DND-41 (cell line): ENCODE data around the gene PM20D2.

Experiments
- ATAC-seq: fragments of 200-7000 bp; cut with Tn5 transposase; 3 replicates; pipeline ENCODE4 v1.9.1; 2021; ENCODE audit warnings: low read depth; ENCODE audit not compliant: insufficient read depth
- DNase-seq: peaks from one replicate; pipeline ENCODE4 v3.0.0-alpha.2; 2020
- H2AFZ ChIP-seq: 2 replicates; pipeline ENCODE4 v1.6.0; 2012; ENCODE audit warnings: low read depth, low read length
- H3K27ac ChIP-seq: 2 replicates; pipeline ENCODE4 v1.5.1; 2012; ENCODE audit warnings: low read length, inconsistent platforms
- H3K27me3 ChIP-seq: fragments of 200-600 bp; sonication (generic); 2 replicates; pipeline ENCODE4 v1.6.0; 2012; ENCODE audit warnings: low read length, mild to moderate bottlenecking, inconsistent platforms; ENCODE audit not compliant: insufficient read depth, poor library complexity
- H3K36me3 ChIP-seq: 2 replicates; pipeline ENCODE4 v1.5.1; 2012; ENCODE audit warnings: low read length, inconsistent platforms; ENCODE audit not compliant: insufficient read depth
- H3K4me1 ChIP-seq: 2 replicates; pipeline ENCODE4 v1.5.1; 2012; ENCODE audit warnings: mild to moderate bottlenecking, low read length; ENCODE audit not compliant: insufficient read depth
- H3K4me2 ChIP-seq: 2 replicates; pipeline ENCODE4 v1.6.0; 2012; ENCODE audit warnings: mild to moderate bottlenecking, moderate library complexity, low read length, inconsistent platforms; ENCODE audit not compliant: insufficient read depth
- H3K4me3 ChIP-seq, 2 experiments: fragments of 200-600 bp in 1 of 2; shearing (Covaris generic) in 1 of 2; 2 replicates each; pipeline ENCODE4 v1.5.1; 2012 to 2016; ENCODE audit warnings: inconsistent platforms in 2 of 2, low read length in 2 of 2, mild to moderate bottlenecking in 2 of 2, low read depth in 1 of 2, moderate library complexity in 1 of 2
- H3K79me2 ChIP-seq: 2 replicates; pipeline ENCODE4 v1.6.0; 2012; ENCODE audit warnings: low read length, inconsistent platforms; ENCODE audit not compliant: insufficient read depth
- H3K9ac ChIP-seq: 2 replicates; pipeline ENCODE4 v1.6.0; 2012; ENCODE audit warnings: low read depth, mild to moderate bottlenecking, inconsistent platforms, low read length, moderate library complexity
- H3K9me3 ChIP-seq: 2 replicates; pipeline ENCODE4 v1.5.1; 2012; ENCODE audit warnings: low read length, moderate library complexity, mild to moderate bottlenecking, inconsistent platforms; ENCODE audit not compliant: insufficient read depth, severe bottlenecking
- H4K20me1 ChIP-seq: 2 replicates; pipeline ENCODE4 v1.6.0; 2012; ENCODE audit warnings: low read length; ENCODE audit not compliant: insufficient read depth
- CTCF ChIP-seq: IDR thresholded peaks from 2 replicates; pipeline ENCODE4 v1.5.1; 2012; ENCODE audit warnings: borderline replicate concordance, low read length, moderate library complexity, mild to moderate bottlenecking; ENCODE audit not compliant: poor library complexity, severe bottlenecking; ENCODE audit errors: extremely low read depth
- EZH2 ChIP-seq: IDR thresholded peaks from 3 replicates; pipeline ENCODE4 v1.6.1; 2012; ENCODE audit warnings: borderline replicate concordance, low read depth, mild to moderate bottlenecking, moderate library complexity, low read length, inconsistent platforms; ENCODE audit not compliant: severe bottlenecking

The PM20D2 gene

GRCh38 chr6:89138173-89138572, 7.7 kb upstream of the PM20D2 start:
- no peak for TF ChIP-seq CTCF
- TF ChIP-seq EZH2 = no peak
- H3K27me3 ChIP-seq = no peaks in the 10 kb centered on the region
- ATAC-seq (no peak), DNase-seq (no peak)
- H3K9me3 ChIP-seq = no peaks in the 10 kb centered on the region
- no peak overlapping the region for H2AFZ ChIP-seq
- no peak overlapping the region for H3K9ac ChIP-seq
- no peaks in the 10 kb centered on the region for H3K4me1 ChIP-seq
- H4K20me1 ChIP-seq = no peaks in the 10 kb centered on the region
- H3K36me3 ChIP-seq = no peaks in the 10 kb centered on the region
- H3K79me2 ChIP-seq = no peaks in the 10 kb centered on the region
- no peak overlapping the region for H3K4me2 ChIP-seq
- H3K4me3 ChIP-seq = no peak overlapping the region
- H3K27ac ChIP-seq = no peak overlapping the region

- peaks cover 3% of the 10 kb centered on the region; the same call in 1 of the 2 replicates for H3K4me1 ChIP-seq
- H3K4me2 ChIP-seq = no peak overlapping the region
- TF ChIP-seq CTCF (no peak), EZH2 (no peak)
- DNase-seq = no peak
- no peaks in the 10 kb centered on the region for H3K79me2 ChIP-seq
- no peak overlapping the region for H3K27ac ChIP-seq
- H3K9ac ChIP-seq = no peak overlapping the region
- no peak overlapping the region for H3K4me3 ChIP-seq
- ATAC-seq = no peak
- H3K36me3 ChIP-seq = no peaks in the 10 kb centered on the region
- H3K27me3 ChIP-seq = no peaks in the 10 kb centered on the region
- H2AFZ ChIP-seq = no peak overlapping the region
- H3K9me3 ChIP-seq = no peaks in the 10 kb centered on the region
- no peaks in the 10 kb centered on the region for H4K20me1 ChIP-seq
Observed at GRCh38 chr6:89139509-89140346, 6.1 kb upstream of the PM20D2 start.

GRCh38 chr6:89140347-89141156, 5.3 kb upstream of the PM20D2 start:
- Histone ChIP-seq H3K4me3 (no peak overlapping the region), H3K79me2 (no peaks in the 10 kb centered on the region), H3K4me1 (peaks cover 11% of the 10 kb centered on the region), H4K20me1 (no peaks in the 10 kb centered on the region), H3K4me2 (no peak overlapping the region), H3K36me3 (no peaks in the 10 kb centered on the region), H3K9ac (no peak overlapping the region), H2AFZ (no peak overlapping the region), H3K27ac (no peak overlapping the region), H3K9me3 (no peaks in the 10 kb centered on the region), H3K27me3 (no peaks in the 10 kb centered on the region)
- TF ChIP-seq EZH2 (no peak), CTCF (no peak)
- ATAC-seq (no peak), DNase-seq (no peak)
